GM18870 (cell line): ENCODE data around the gene DTNA.

ENCODE experiments used
- ATAC-seq: cut with Tn5 transposase; IDR thresholded peaks from one replicate; pipeline ENCODE4 v1.9.1; 2021; ENCODE audit warnings: moderate library complexity; ENCODE audit not compliant: unreplicated experiment

DTNA gene

DNA sequence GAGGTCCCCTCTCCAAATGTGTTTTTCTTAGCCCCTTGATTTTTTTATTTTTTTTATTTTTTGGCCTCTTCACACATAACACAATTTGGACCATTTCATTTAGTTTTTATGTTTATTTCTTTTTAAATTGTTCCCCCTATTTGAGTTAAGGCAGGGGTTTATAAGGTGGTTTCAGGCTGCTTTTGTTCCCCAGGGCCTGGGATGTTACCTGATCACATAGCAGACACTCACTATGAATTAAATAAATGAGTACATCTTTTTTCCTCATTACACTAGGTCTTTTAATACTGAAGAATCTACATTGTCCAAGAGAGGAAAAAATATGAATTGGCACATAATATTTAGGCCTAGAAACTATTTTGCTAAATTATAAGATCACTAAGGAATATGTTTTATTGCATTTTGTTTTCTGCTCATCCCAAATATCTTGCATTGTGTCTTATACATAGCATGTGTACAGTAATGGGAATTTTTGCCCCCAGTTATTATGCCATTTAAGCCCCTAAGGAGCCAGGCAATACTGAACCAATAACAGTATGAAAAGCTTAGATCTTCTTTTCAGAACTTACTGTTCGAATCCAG is 218.7 kb downstream of the DTNA start:
- ATAC-seq: no peak

- ATAC-seq: no peak
Observed at GRCh38 chr18:34929336-34929780, 219.3 kb downstream of the DTNA start.

DNA sequence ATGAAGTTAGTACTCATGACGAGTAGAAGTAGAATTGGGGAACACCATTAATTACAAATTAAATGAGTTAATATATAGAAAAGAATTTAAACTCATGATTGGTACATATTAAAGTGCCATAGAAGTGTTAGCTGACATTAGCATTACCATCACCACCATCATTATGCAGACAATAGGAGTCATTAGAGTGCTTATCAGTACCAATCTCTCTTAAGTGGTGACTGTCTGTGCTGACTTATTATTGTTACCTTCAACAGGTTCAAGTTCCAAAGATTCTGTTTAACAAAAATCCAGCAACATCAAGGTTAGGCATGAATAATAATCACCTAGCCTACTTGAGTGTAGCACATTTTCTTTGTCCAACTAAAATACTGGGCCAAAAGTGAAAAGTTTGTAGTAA is 222.3 kb downstream of the DTNA start:
- ATAC-seq: no peak

- ATAC-seq: no peak
Observed at GRCh38 chr18:34932792-34933466, 222.8 kb downstream of the DTNA start.

DNA sequence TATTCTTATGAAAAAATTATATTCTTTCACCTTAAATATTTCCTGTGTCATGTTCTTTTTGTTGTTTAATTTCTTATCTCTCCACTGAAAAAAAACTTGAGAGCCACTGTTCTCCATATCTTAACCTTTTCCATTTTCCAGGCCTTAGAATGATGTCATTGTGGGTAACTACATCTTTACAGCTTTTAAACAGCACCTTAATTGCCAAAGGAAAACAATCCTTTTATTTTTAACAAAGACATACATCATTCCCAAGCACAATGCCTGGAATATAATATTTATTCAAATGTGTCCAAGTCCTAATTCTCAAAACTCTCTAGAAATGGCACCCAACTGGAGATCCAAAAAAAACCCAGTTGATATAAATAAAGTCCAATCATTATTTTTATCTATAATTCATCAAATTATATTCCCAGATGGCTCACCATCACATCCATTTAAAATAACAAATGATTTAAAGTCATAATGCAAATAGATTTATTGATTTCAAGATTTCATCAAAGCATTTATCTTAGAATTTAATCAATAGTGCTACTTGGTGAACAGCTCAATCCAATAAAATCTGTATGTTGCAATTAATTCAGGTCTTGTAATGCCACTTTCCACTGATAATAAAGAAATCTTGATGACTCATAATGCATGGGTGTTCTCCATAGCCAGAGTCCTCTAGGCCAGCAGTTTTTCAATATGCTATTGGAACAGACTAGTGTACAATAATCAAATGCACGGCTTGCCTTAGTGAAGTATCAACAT is 224.0 kb downstream of the DTNA start:
- ATAC-seq: no peak

DNA sequence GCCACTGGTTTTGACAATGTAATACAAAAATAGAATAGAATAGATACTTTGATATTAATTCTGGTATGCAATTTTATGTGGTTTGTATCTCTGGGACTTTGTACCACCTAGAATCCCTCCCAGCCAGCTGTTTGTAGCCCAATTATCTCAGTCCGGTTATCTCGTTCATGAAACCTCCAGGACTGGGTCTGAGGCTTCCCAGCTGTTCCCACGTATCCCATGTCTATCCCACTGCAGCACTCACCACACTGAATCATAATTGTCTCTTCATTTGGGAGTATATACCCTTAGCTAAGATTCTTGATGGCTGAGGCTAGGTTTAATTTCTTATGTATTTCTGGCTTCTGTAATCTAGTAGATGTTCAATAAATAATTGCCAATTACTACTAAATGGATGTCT is 226.7 kb downstream of the DTNA start:
- ATAC-seq: no peak

- no peak for ATAC-seq
Observed at GRCh38 chr18:34938090-34938489, 228.0 kb downstream of the DTNA start.
